GM23338 (cell line): ENCODE results near the gene ZCCHC14. TPM values are rescaled to one million over a fixed set of nuclear protein-coding genes. Genes with fewer than 3 reads are reported as not detected.

Source experiments
- ATAC-seq: fragments of 200-7000 bp; cut with Tn5 transposase; 3 replicates; pipeline ENCODE4 v1.9.1; 2020
- DNase-seq: peaks from one replicate; pipeline ENCODE4 v3.0.0-alpha.2; 2015; ENCODE audit warnings: low spot score
- H2AFZ ChIP-seq: fragments of 200-600 bp; sonication (generic); 2 replicates; pipeline ENCODE4 v1.8.0; 2016; ENCODE audit warnings: antibody characterized with exemption, mild to moderate bottlenecking, moderate library complexity
- H3F3A ChIP-seq: fragments of 200-600 bp; sonication (generic); replicated peaks from 2 replicates; pipeline ENCODE4 v1.8.0; 2017; ENCODE audit warnings: antibody characterized with exemption, mixed run types, low read depth
- H3K27ac ChIP-seq: fragments of 200-600 bp; sonication (generic); 2 replicates; pipeline ENCODE4 v1.6.1; 2016; ENCODE audit warnings: low read depth
- H3K27me3 ChIP-seq: fragments of 200-600 bp; sonication (generic); 2 replicates; pipeline ENCODE4 v1.8.0; 2016; ENCODE audit warnings: mild to moderate bottlenecking, mixed run types, moderate library complexity; ENCODE audit not compliant: insufficient read depth
- H3K36me3 ChIP-seq: fragments of 200-600 bp; sonication (generic); 2 replicates; pipeline ENCODE4 v1.8.0; 2016; ENCODE audit warnings: mild to moderate bottlenecking; ENCODE audit not compliant: insufficient read depth
- H3K4me1 ChIP-seq: fragments of 200-600 bp; sonication (generic); 2 replicates; pipeline ENCODE4 v1.8.0; 2016; ENCODE audit warnings: mild to moderate bottlenecking, moderate library complexity; ENCODE audit not compliant: insufficient read depth
- H3K4me2 ChIP-seq: fragments of 200-600 bp; sonication (generic); 2 replicates; pipeline ENCODE4 v1.7.1; 2017; ENCODE audit warnings: mixed run types
- H3K4me3 ChIP-seq: fragments of 200-600 bp; sonication (generic); 2 replicates; pipeline ENCODE4 v1.6.1; 2016; ENCODE audit warnings: mixed run types
- H3K79me2 ChIP-seq: fragments of 200-600 bp; sonication (generic); replicated peaks from 2 replicates; pipeline ENCODE4 v1.8.0; 2017; ENCODE audit warnings: mild to moderate bottlenecking; ENCODE audit not compliant: insufficient read depth
- H3K9me2 ChIP-seq: fragments of 200-600 bp; sonication (generic); 2 replicates; pipeline ENCODE4 v1.8.0; 2017; ENCODE audit not compliant: insufficient read depth
- H4K20me1 ChIP-seq: fragments of 200-600 bp; sonication (generic); replicated peaks from 2 replicates; pipeline ENCODE4 v1.8.0; 2017; ENCODE audit warnings: mild to moderate bottlenecking; ENCODE audit not compliant: insufficient read depth
- H3K27ac Mint-ChIP-seq: 2 replicates; pipeline ENCODE4 v1.8.0; 2020; ENCODE audit warnings: inconsistent platforms, mild to moderate bottlenecking, moderate library complexity, mixed read lengths
- H3K27me3 Mint-ChIP-seq: 3 replicates; pipeline ENCODE4 v1.8.0; 2022; ENCODE audit warnings: low read depth, mild to moderate bottlenecking, moderate library complexity, mixed read lengths, inconsistent platforms; ENCODE audit not compliant: insufficient read depth, poor library complexity
- H3K36me3 Mint-ChIP-seq: 3 replicates; pipeline ENCODE4 v1.8.0; 2021; ENCODE audit warnings: low read depth, mild to moderate bottlenecking, inconsistent platforms, moderate library complexity, mixed read lengths
- H3K4me1 Mint-ChIP-seq: 3 replicates; pipeline ENCODE4 v1.8.0; 2020; ENCODE audit warnings: mild to moderate bottlenecking, inconsistent platforms, mixed read lengths
- H3K4me3 Mint-ChIP-seq: 3 replicates; pipeline ENCODE4 v1.8.0; 2021; ENCODE audit warnings: moderate library complexity, mild to moderate bottlenecking, inconsistent platforms, mixed read lengths
- H3K9me3 Mint-ChIP-seq: 3 replicates; pipeline ENCODE4 v1.8.0; 2020; ENCODE audit warnings: moderate library complexity, mild to moderate bottlenecking, inconsistent platforms, mixed read lengths
- CREB1 ChIP-seq: fragments of 250-450 bp; sonication (Bioruptor Pico); IDR thresholded peaks from 2 replicates; pipeline ENCODE4 v1.5.0; 2020; ENCODE audit warnings: low read depth, mild to moderate bottlenecking, moderate library complexity
- CTCF ChIP-seq, 2 experiments: fragments of 200-600 bp in 1 of 2; sonication (generic) in 1 of 2; conservative IDR thresholded peaks; 2 replicates each; pipeline versions ENCODE4 v1.5.1 to v1.6.1; 2016 to 2017; ENCODE audit warnings: antibody characterized with exemption in 2 of 2, low read depth in 2 of 2, mild to moderate bottlenecking in 2 of 2, moderate library complexity in 1 of 2
- EZH2 ChIP-seq: fragments of 200-600 bp; sonication (generic); IDR thresholded peaks from one replicate; pipeline ENCODE4 v1.8.0; 2017; ENCODE audit warnings: antibody characterized with exemption, mild to moderate bottlenecking, low read depth; ENCODE audit not compliant: unreplicated experiment
- EZH2phosphoT487 ChIP-seq: fragments of 200-600 bp; sonication (generic); IDR thresholded peaks from one replicate; pipeline ENCODE4 v1.8.1; 2018; ENCODE audit warnings: antibody characterized with exemption; ENCODE audit not compliant: unreplicated experiment
- JUNB ChIP-seq: IDR thresholded peaks from one replicate; pipeline ENCODE4 v1.6.1; 2016; ENCODE audit warnings: antibody characterized with exemption; ENCODE audit not compliant: unreplicated experiment
- NANOG ChIP-seq: IDR thresholded peaks from 2 replicates; pipeline ENCODE4 v1.6.1; 2016; ENCODE audit warnings: antibody characterized with exemption, borderline replicate concordance
- POLR2AphosphoS5 ChIP-seq: IDR thresholded peaks from 2 replicates; pipeline ENCODE4 v1.6.1; 2016; ENCODE audit warnings: antibody characterized with exemption, low read depth
- REST ChIP-seq: IDR thresholded peaks from one replicate; pipeline ENCODE4 v1.6.1; 2018; ENCODE audit warnings: antibody characterized with exemption; ENCODE audit not compliant: unreplicated experiment
- STAT1 ChIP-seq: IDR thresholded peaks from one replicate; pipeline ENCODE4 v1.6.1; 2016; ENCODE audit warnings: antibody characterized with exemption; ENCODE audit not compliant: unreplicated experiment
- ZNF114 ChIP-seq: fragments of 250-450 bp; sonication (Bioruptor Pico); IDR thresholded peaks from 2 replicates; pipeline ENCODE4 v1.5.0; 2020; ENCODE audit warnings: mild to moderate bottlenecking, moderate library complexity
- ZNF331 ChIP-seq: fragments of 250-450 bp; sonication (Bioruptor Pico); IDR thresholded peaks from 2 replicates; pipeline ENCODE4 v1.5.0; 2020; ENCODE audit warnings: low read depth, mild to moderate bottlenecking, moderate library complexity
- ZNF462 ChIP-seq: fragments of 250-450 bp; sonication (Bioruptor Pico); IDR thresholded peaks from 2 replicates; pipeline ENCODE4 v1.5.0; 2020; ENCODE audit warnings: mild to moderate bottlenecking, moderate library complexity
- polyA plus RNA-seq: library from polyadenylated mRNA; unstranded; fragments of >200 nt; fragmentation: Nextera tagmentation; extraction: Ambion mirVana; gene quantifications from 2 replicates; pipeline ENCODE4 v1.2.1, GENCODE V29; 2016
- total RNA-seq: library from RNA; depleted of rRNA; stranded (reverse); fragments of >200 nt; shearing (Covaris generic); gene quantifications from 2 replicates; pipeline ENCODE4 v1.2.3, GENCODE V29; 2014
- TF ChIP-seq, protein P1 (sequence below): IDR thresholded peaks from 2 replicates; pipeline ENCODE4 v1.6.1; 2016; ENCODE audit warnings: antibody characterized with exemption

The ZCCHC14 gene
- total and polyA plus RNA-seq, 2 experiments from 2014 or later = 6.8 to 22.4 TPM

GRCh38 chr16:87528690-87529579 is 36.1 kb upstream of the ZCCHC14 start:
- Histone ChIP-seq H3K9me2 (no peaks in the 10 kb centered on the region), H3K27me3 (no peaks in the 10 kb centered on the region), H3F3A (no peaks in the 10 kb centered on the region), H3K4me3 (no peak overlapping the region), H3K4me2 (no peak overlapping the region), H3K27ac (no peak overlapping the region), H3K79me2 (no peaks in the 10 kb centered on the region), H2AFZ (no peak overlapping the region), H3K4me1 (no peaks in the 10 kb centered on the region), H3K36me3 (no peaks in the 10 kb centered on the region), H4K20me1 (no peaks in the 10 kb centered on the region)
- TF ChIP-seq ZNF114 (CRISPR knock-in tag) = no peak
- TF ChIP-seq REST = no peak
- TF ChIP-seq, protein P1, sequence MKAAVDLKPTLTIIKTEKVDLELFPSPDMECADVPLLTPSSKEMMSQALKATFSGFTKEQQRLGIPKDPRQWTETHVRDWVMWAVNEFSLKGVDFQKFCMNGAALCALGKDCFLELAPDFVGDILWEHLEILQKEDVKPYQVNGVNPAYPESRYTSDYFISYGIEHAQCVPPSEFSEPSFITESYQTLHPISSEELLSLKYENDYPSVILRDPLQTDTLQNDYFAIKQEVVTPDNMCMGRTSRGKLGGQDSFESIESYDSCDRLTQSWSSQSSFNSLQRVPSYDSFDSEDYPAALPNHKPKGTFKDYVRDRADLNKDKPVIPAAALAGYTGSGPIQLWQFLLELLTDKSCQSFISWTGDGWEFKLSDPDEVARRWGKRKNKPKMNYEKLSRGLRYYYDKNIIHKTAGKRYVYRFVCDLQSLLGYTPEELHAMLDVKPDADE = no peak
- no peak for TF ChIP-seq NANOG
- no peak for TF ChIP-seq CTCF (conservative IDR thresholded peaks at IDR 0.05; ENCODE audit: low read depth in 2 of 2)
- TF ChIP-seq STAT1 = no peak
- TF ChIP-seq EZH2 = no peak
- no peak for TF ChIP-seq JUNB
- TF ChIP-seq CREB1 = no peak
- TF ChIP-seq ZNF331 = no peak
- TF ChIP-seq EZH2phosphoT487 = no peak
- TF ChIP-seq ZNF462 = no peak
- TF ChIP-seq POLR2AphosphoS5 = no peak
- DNase-seq (no peak), ATAC-seq (no peak)
- peaks cover 3% of the 10 kb centered on the region; the same call in 2 of the 3 replicates for H3K36me3 Mint-ChIP-seq
- no peak overlapping the region for H3K4me3 Mint-ChIP-seq
- H3K4me1 Mint-ChIP-seq = no peaks in the 10 kb centered on the region
- H3K27ac Mint-ChIP-seq = no peak overlapping the region
- peaks cover 6% of the 10 kb centered on the region for H3K27me3 Mint-ChIP-seq
- peaks cover 69% of the 10 kb centered on the region for H3K9me3 Mint-ChIP-seq
